Stimulated activated CD8-positive, alpha-beta memory T cell treated with anti-CD3 and anti-CD28 coated beads, Interleukin-7, amount 100 ng/mL, for 1 hour (primary cell): ENCODE measurements around the gene ZNF689.
A peak's percentile ranks its signal among the peaks of the same experiment; 100 is the strongest.
"Not testable (repeated sequence)": the region's sequence is repeated elsewhere in the genome, so short reads cannot be mapped to it uniquely, and the experiment has no call there.

Source experiments
- DNase-seq, 2 donors: peaks; one replicate each; pipeline ENCODE4 v3.0.0-alpha.2; 2020; ENCODE audit warnings: low read depth in 2 of 2

ZNF689 gene

GRCh38 chr16:30600215-30600614, 10.0 kb downstream of the ZNF689 start:
- no peak for DNase-seq

- DNase-seq = no peak
Measured at GRCh38 chr16:30592871-30593270, 17.3 kb downstream of the ZNF689 start.

GRCh38 chr16:30590869-30591268, 19.3 kb downstream of the ZNF689 start:
- DNase-seq = not testable (repeated sequence)

GRCh38 chr16:30589582-30589981, 20.6 kb downstream of the ZNF689 start:
- not testable (repeated sequence) for DNase-seq

- no peak for DNase-seq
Measured at GRCh38 chr16:30588651-30589050, 21.5 kb downstream of the ZNF689 start.

GRCh38 chr16:30585400-30586191, 24.6 kb downstream of the ZNF689 start, which contains the start of gene ZNF785:
Gene ZNF785 (minus strand): TSS chr16:30585697. CDS start chr16:30585611, 86 bp downstream.
- peak; percentile 76 to 79 for DNase-seq

GRCh38 chr16:30585022-30585399, 25.2 kb downstream of the ZNF689 start:
- DNase-seq = no peak

- DNase-seq = no peak
Measured at GRCh38 chr16:30582611-30583340, 27.4 kb downstream of the ZNF689 start.

GRCh38 chr16:30581457-30581856, 28.7 kb downstream of the ZNF689 start:
- DNase-seq = no peak

- DNase-seq = no peak
Measured at GRCh38 chr16:30574678-30575077, 35.5 kb downstream of the ZNF689 start.

GRCh38 chr16:30571445-30572322, 38.5 kb downstream of the ZNF689 start, which contains the start of gene ZNF688:
Gene ZNF688 (minus strand): TSS chr16:30571714. CDS start chr16:30571629, 85 bp downstream.
- peak; percentile 78 to 83 for DNase-seq

- DNase-seq = no peak
Measured at GRCh38 chr16:30570636-30571444, 39.3 kb downstream of the ZNF689 start.

GRCh38 chr16:30569746-30570635, 40.2 kb downstream of the ZNF689 start:
- no peak for DNase-seq

- DNase-seq = no peak
Measured at GRCh38 chr16:30569281-30569680, 40.9 kb downstream of the ZNF689 start.

- DNase-seq = no peak
Measured at GRCh38 chr16:30567991-30568638, 42.1 kb downstream of the ZNF689 start.

GRCh38 chr16:30567160-30567990, 42.8 kb downstream of the ZNF689 start:
- DNase-seq = no peak

- no peak for DNase-seq
Measured at GRCh38 chr16:30566531-30566930, 43.7 kb downstream of the ZNF689 start.

GRCh38 chr16:30565984-30566383, 44.2 kb downstream of the ZNF689 start:
- DNase-seq = no peak

GRCh38 chr16:30565526-30565925, 44.7 kb downstream of the ZNF689 start:
- DNase-seq = no peak
